ENCODE results near the gene CREB3L2. TPM values are rescaled to one million over a fixed set of nuclear protein-coding genes. Genes with fewer than 3 reads are reported as not detected.
A peak's percentile ranks its signal among the peaks of the same experiment; 100 is the strongest.
"Not testable (repeated sequence)": the region's sequence is repeated elsewhere in the genome, so short reads cannot be mapped to it uniquely, and the experiment has no call there.

CREB3L2 gene
- total RNA-seq, 4 donors from 2014 or later, result 33.1 to 59.1 (median 43.3) TPM

GRCh38 chr7:137908106-137908505 is 93.8 kb downstream of the CREB3L2 start:
- no peak for TF ChIP-seq POLR2AphosphoS5 (IDR thresholded peaks at IDR 0.05)
- TF ChIP-seq CTCF (IDR thresholded peaks at IDR 0.05), result no peak
- no peak for TF ChIP-seq POLR2A (IDR thresholded peaks at IDR 0.05)
- TF ChIP-seq EP300 (IDR thresholded peaks at IDR 0.05), result no peak
- no peak overlapping the region for H3K4me3 ChIP-seq
- 93 to 96% methylated on average over 2 to 3 of the region's 9 CpGs for WGBS, 2 donors (ENCODE audit: low coverage in 1 of 2)
- peaks cover 0 to 100% of the 10 kb centered on the region in 2 donors for H3K36me3 ChIP-seq
- peaks cover 0 to 35% (median 3%) of the 10 kb centered on the region in 3 donors for H3K4me1 ChIP-seq
- no peaks in the 10 kb centered on the region for H3K27me3 ChIP-seq
- ATAC-seq, result no peak
- no peaks in the 10 kb centered on the region for H3K9me3 ChIP-seq
- peak overlapping the region in 3 of 4 donors; percentile 36 to 64 (median 53) for H3K27ac ChIP-seq

- peaks cover 0 to 96% of the 10 kb centered on the region in 2 donors for H3K36me3 ChIP-seq
- not testable (repeated sequence) for H3K9me3 ChIP-seq, H3K4me3 ChIP-seq, H3K27me3 ChIP-seq, ATAC-seq, H3K27ac ChIP-seq
- peaks cover 0 to 36% (median 3%) of the 10 kb centered on the region in 3 donors for H3K4me1 ChIP-seq
- 90 to 97% methylated on average over 3 to 4 of the region's 4 CpGs for WGBS, 2 donors (ENCODE audit: low coverage in 1 of 2)
Observed at GRCh38 chr7:137906636-137907035, 95.2 kb downstream of the CREB3L2 start.

- Histone ChIP-seq H3K27ac (peak overlapping the region in 1 of 4 donors; percentile 25), H3K9me3 (no peaks in the 10 kb centered on the region), H3K27me3 (no peaks in the 10 kb centered on the region), H3K36me3 (peaks cover 0 to 95% of the 10 kb centered on the region in 2 donors), H3K4me1 (peaks cover 0 to 43% (median 3%) of the 10 kb centered on the region in 3 donors), H3K4me3 (no peak overlapping the region)
- no peak for ATAC-seq
- TF ChIP-seq CTCF (IDR thresholded peaks at IDR 0.05) (peak in 1 of 4 experiments; percentile 7), EP300 (IDR thresholded peaks at IDR 0.05) (no peak)
- 40 to 57% methylated on average over 1 of the region's 1 CpG for WGBS, 2 donors (ENCODE audit: low coverage in 1 of 2)
Observed at GRCh38 chr7:137904833-137905232, 97.1 kb downstream of the CREB3L2 start.

- 19 to 24% methylated on average over 9 of the region's 9 CpGs for WGBS, 2 donors (ENCODE audit: low coverage in 1 of 2)
- peak; percentile 66 for ATAC-seq
- TF ChIP-seq EP300 (IDR thresholded peaks at IDR 0.05) (no peak), CTCF (IDR thresholded peaks at IDR 0.05) (peak; percentile 69 to 92 (median 88))
- H3K4me3 ChIP-seq, result no peak overlapping the region
- H3K9me3 ChIP-seq, result no peaks in the 10 kb centered on the region
- H3K4me1 ChIP-seq, result peaks cover 0 to 40% (median 3%) of the 10 kb centered on the region in 3 donors
- H3K36me3 ChIP-seq, result peaks cover 0 to 88% of the 10 kb centered on the region in 2 donors
- peak overlapping the region in 3 of 4 donors; percentile 14 to 52 (median 19) for H3K27ac ChIP-seq
- no peaks in the 10 kb centered on the region for H3K27me3 ChIP-seq
Observed at GRCh38 chr7:137903382-137904169, 98.3 kb downstream of the CREB3L2 start.

- Histone ChIP-seq H3K27me3 (no peaks in the 10 kb centered on the region), H3K9me3 (no peaks in the 10 kb centered on the region), H3K27ac (no peak overlapping the region), H3K4me1 (peaks cover 0 to 37% (median 3%) of the 10 kb centered on the region in 3 donors), H3K36me3 (peaks cover 0 to 87% of the 10 kb centered on the region in 2 donors), H3K4me3 (no peak overlapping the region)
- TF ChIP-seq CTCF (IDR thresholded peaks at IDR 0.05) (no peak), POLR2A (IDR thresholded peaks at IDR 0.05) (no peak), POLR2AphosphoS5 (IDR thresholded peaks at IDR 0.05) (no peak), EP300 (IDR thresholded peaks at IDR 0.05) (no peak)
- ATAC-seq, result no peak
- WGBS, 2 donors (ENCODE audit: low coverage in 1 of 2), result 51 to 52% methylated on average over 3 to 4 of the region's 4 CpGs
Observed at GRCh38 chr7:137900137-137900536, 101.7 kb downstream of the CREB3L2 start.
